Transverse colon (tissue), 4 donors: ENCODE results near the gene SLC4A2. TPM values are rescaled to one million over a fixed set of nuclear protein-coding genes. Genes with fewer than 3 reads are reported as not detected.

Experiments used
- DNase-seq: peaks from one replicate; pipeline ENCODE4 v3.0.0-alpha.2; 2019
- H3K27ac ChIP-seq, 4 donors: fragments of 200-600 bp; sonication (generic); 2 replicates each; pipeline ENCODE4 v1.5.1; 2016 to 2018; ENCODE audit warnings: inconsistent platforms in 4 of 4
- H3K27me3 ChIP-seq: fragments of 200-600 bp; sonication (generic); 2 replicates; pipeline ENCODE4 v1.5.1; 2017; ENCODE audit warnings: inconsistent platforms
- H3K36me3 ChIP-seq, 4 donors: fragments of 200-600 bp; sonication (generic); 2 replicates each; pipeline ENCODE4 v1.5.1; 2017 to 2019; ENCODE audit warnings: inconsistent platforms in 4 of 4
- H3K4me1 ChIP-seq, 4 donors: fragments of 200-600 bp; sonication (generic); 2 replicates each; pipeline ENCODE4 v1.5.1; 2017 to 2020; ENCODE audit warnings: inconsistent platforms in 4 of 4
- H3K4me3 ChIP-seq, 4 donors: fragments of 200-600 bp; sonication (generic); 1 replicate in 1 of 4; 2 replicates in 3 of 4; pipeline versions ENCODE4 v1.5.1 to v1.6.1; 2017 to 2019; ENCODE audit warnings: inconsistent platforms in 4 of 4
- H3K9me3 ChIP-seq, 2 donors: fragments of 200-600 bp; sonication (generic); 2 replicates each; pipeline ENCODE4 v1.5.1; 2017 to 2019; ENCODE audit warnings: inconsistent platforms in 2 of 2
- EP300 ChIP-seq: sonication (generic); formaldehyde crosslinking; IDR thresholded peaks from one replicate; pipeline ENCODE4 v1.6.1; 2017; ENCODE audit warnings: antibody characterized with exemption, low read depth
- POLR2A ChIP-seq: fragments of 450-650 bp; IDR thresholded peaks from one replicate; pipeline ENCODE4 v1.6.1; 2016; ENCODE audit warnings: antibody characterized with exemption, mild to moderate bottlenecking, moderate library complexity
- POLR2AphosphoS5 ChIP-seq, 3 donors: sonication (generic); formaldehyde crosslinking; IDR thresholded peaks; one replicate each; pipeline ENCODE4 v1.6.1; 2016; ENCODE audit warnings: antibody characterized with exemption in 3 of 3
- WGBS, 2 donors: methylation state at CpG; one replicate each; pipeline ENCODE4 v1.1.5; 2018; ENCODE audit warnings: low coverage in 1 of 2; 5-methylcytosine and 5-hydroxymethylcytosine counted together
- in situ Hi-C, 4 donors: fragments of 200-750 bp; cut with MboI; loops; one replicate each; pipeline versions ENCODE4 v1.15.0 to v1.15.1; 2017; ENCODE audit warnings: low sequenced_read_pairs in 3 of 4, low pct_ligation_motif_present in 1 of 4, low pct_unique_long_range_greater_than_20kb in 1 of 4
- intact Hi-C: fragments of 100-400 bp; cut with DNase I; formaldehyde crosslinking; loops from one replicate; pipeline ENCODE4 v1.15.1; 2023; ENCODE audit warnings: low total_unique reads
- total RNA-seq, 4 donors: library from RNA; depleted of rRNA; stranded (reverse); fragments of >200 nt; gene quantifications; one replicate each; pipeline ENCODE4 v1.1.0, GENCODE V29; 2016
- TF ChIP-seq, protein P1 (sequence below), 5 experiments: fragments of 200-600 bp in 3 of 5; fragments of 450-650 bp in 2 of 5; sonication (generic) in 3 of 5; IDR thresholded peaks; 1 replicate in 2 of 5; 2 replicates in 3 of 5; pipeline ENCODE4 v1.5.1; 2016 to 2017; ENCODE audit warnings: antibody characterized with exemption in 5 of 5, inconsistent platforms in 3 of 5, mild to moderate bottlenecking in 2 of 5, moderate library complexity in 1 of 5

SLC4A2 gene
- total RNA-seq, 4 donors from 2014 or later = 61.7 to 464 (median 83.2) TPM

GRCh38 chr7:151081170-151082101 is 22.0 kb downstream of the SLC4A2 start:
- intact Hi-C loops = no loop called here
- peak overlapping the region; percentile 93 to 98 (median 97) for H3K27ac ChIP-seq
- H3K9me3 ChIP-seq = no peaks in the 10 kb centered on the region
- 0 to 41% methylated on average over 7 to 45 of the region's 64 CpGs for WGBS, 2 donors
- in situ Hi-C loops = no loop called here
- peak; percentile 59 for DNase-seq
- no peaks in the 10 kb centered on the region for H3K27me3 ChIP-seq
- TF ChIP-seq POLR2AphosphoS5 (IDR thresholded peaks at IDR 0.05) (no peak), EP300 (no peak), POLR2A (no peak)
- TF ChIP-seq, protein P1, sequence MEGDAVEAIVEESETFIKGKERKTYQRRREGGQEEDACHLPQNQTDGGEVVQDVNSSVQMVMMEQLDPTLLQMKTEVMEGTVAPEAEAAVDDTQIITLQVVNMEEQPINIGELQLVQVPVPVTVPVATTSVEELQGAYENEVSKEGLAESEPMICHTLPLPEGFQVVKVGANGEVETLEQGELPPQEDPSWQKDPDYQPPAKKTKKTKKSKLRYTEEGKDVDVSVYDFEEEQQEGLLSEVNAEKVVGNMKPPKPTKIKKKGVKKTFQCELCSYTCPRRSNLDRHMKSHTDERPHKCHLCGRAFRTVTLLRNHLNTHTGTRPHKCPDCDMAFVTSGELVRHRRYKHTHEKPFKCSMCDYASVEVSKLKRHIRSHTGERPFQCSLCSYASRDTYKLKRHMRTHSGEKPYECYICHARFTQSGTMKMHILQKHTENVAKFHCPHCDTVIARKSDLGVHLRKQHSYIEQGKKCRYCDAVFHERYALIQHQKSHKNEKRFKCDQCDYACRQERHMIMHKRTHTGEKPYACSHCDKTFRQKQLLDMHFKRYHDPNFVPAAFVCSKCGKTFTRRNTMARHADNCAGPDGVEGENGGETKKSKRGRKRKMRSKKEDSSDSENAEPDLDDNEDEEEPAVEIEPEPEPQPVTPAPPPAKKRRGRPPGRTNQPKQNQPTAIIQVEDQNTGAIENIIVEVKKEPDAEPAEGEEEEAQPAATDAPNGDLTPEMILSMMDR (IDR thresholded peaks at IDR 0.05) = no peak
- H3K36me3 ChIP-seq = no peaks in the 10 kb centered on the region
- H3K4me1 ChIP-seq = peaks cover 33 to 62% (median 45%) of the 10 kb centered on the region in 4 donors
- H3K4me3 ChIP-seq = peak overlapping the region; percentile 28 to 88 (median 80)

DNA sequence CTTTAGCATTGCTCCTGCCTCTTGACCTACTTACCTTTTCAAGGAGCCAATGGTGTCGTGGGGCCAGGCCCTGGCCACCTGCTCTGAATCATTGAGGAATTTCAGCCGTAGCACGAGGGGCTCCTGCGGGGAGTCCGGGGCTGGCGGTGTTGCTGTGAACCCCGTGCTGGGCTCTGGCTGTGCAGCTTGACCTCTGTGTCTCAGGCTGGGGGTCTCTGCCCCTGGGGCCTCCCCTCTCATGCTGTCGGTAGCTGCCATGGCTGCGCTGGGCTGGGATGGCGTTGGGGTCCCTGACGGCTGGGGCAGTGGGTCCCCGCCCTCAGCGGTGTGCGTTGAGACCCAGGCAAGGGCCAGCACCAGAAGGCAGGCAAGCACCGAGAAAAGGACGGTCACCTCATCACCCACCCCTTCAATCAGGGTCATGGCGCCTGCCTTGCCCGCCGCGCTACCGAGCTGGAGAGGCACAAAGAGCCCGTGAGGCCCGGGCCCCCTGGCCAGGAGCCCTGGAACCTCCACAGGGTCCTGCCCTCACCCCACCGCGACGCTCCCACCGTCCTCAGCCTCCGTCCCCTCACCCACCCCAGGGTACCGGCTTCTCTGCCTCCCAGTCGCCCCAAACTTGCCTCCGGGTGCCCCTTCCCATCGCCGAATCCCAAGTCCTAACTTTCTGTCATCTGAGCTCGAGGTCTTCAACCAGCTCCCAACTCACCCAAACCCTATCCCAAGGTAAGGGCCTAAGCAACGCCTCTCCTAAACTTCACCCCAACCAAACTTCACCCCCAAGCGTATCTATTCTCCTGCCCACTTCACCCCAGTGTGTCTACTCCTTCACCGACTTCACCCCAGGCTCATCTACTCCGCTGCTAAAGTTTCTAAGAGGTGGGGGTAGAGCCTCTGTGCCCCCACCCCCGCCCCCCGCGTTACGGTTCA is 23.0 kb downstream of the SLC4A2 start:
- no peak for DNase-seq
- peaks cover 33 to 60% (median 47%) of the 10 kb centered on the region in 4 donors for H3K4me1 ChIP-seq
- peak overlapping the region; percentile 93 to 98 (median 97) for H3K27ac ChIP-seq
- H3K9me3 ChIP-seq = no peaks in the 10 kb centered on the region
- intact Hi-C loops (no loop called here), in situ Hi-C loops (no loop called here)
- H3K27me3 ChIP-seq = no peaks in the 10 kb centered on the region
- TF ChIP-seq, protein P1 (IDR thresholded peaks at IDR 0.05) = no peak
- no peak for TF ChIP-seq POLR2AphosphoS5 (IDR thresholded peaks at IDR 0.05)
- no peak for TF ChIP-seq POLR2A
- TF ChIP-seq EP300 = no peak
- no peaks in the 10 kb centered on the region for H3K36me3 ChIP-seq
- H3K4me3 ChIP-seq = peak overlapping the region; percentile 58 to 88 (median 83)
- 0 to 28% methylated on average over 7 to 20 of the region's 42 CpGs for WGBS, 2 donors

DNA sequence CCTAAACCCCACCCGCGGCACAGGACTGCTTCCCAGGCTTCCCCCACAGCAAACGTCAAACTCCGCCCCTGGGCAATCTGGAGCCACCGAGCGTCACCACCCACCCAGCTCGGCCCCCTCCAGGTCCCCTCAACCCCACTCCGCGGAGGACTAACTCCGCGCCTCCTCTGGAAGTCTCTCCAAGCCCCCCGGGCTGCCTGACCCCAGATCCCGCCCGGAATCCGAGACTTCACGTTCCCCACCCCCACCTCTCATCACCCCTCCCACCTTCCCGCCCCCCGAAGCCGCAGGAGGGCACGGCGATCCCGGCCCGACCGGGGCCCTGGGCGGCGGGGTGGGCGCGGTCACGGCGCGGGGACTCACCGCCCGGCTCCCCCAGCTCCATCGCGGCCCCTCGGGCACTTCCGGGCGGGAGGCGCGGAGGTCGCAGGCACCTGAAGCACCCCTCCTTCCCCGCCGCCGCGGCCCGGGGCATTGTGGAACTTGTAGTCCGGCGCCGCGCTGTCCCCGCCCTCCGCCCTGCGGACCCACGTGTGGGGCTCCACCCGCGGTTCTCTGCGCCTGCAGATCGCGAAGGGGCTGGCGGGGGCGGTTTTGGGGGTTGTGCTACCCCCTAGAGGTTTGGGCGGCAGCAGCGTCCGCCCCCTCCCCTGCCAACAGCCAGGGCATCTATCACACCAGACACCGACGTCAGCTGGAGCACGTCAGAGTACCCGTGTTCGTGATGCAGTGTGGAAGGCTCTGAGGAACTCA is 23.9 kb downstream of the SLC4A2 start, which contains the start of gene TMUB1:
Gene TMUB1 (minus strand): TSS at position 423 of the 753 bp plus-strand sequence. CDS start 930 bp downstream, outside the sequence.
- WGBS, 2 donors = 0 to 1% methylated on average over 12 to 15 of the region's 69 CpGs
- Histone ChIP-seq H3K9me3 (no peaks in the 10 kb centered on the region), H3K4me1 (peaks cover 39 to 60% (median 53%) of the 10 kb centered on the region in 4 donors), H3K27me3 (no peaks in the 10 kb centered on the region), H3K27ac (peak within 1 kb of the TSS; percentile 93 to 98 (median 97)), H3K36me3 (no peaks in the 10 kb centered on the region), H3K4me3 (peak within 1 kb of the TSS; percentile 58 to 88 (median 83))
- intact Hi-C loops = no loop called here
- peak; percentile 86 for DNase-seq
- in situ Hi-C loops = no loop called here
- TF ChIP-seq POLR2AphosphoS5 (IDR thresholded peaks at IDR 0.05) = peak; percentile 42 to 67 (median 55)
- TF ChIP-seq, protein P1 (IDR thresholded peaks at IDR 0.05) = no peak
- TF ChIP-seq POLR2A = peak; percentile 35
